HepG2 (cell line): Measurements from ENCODE around the gene CBX2. TPM values are rescaled to one million over a fixed set of nuclear protein-coding genes. Genes with fewer than 3 reads are reported as not detected.

Source experiments
- HNRNPLL ChIP-seq: fragments of 200-400 bp; formaldehyde crosslinking; IDR thresholded peaks from 2 replicates; pipeline ENCODE4 v1.6.1; 2017; ENCODE audit warnings: mild to moderate bottlenecking, low read depth, low read length; ENCODE audit not compliant: poor library complexity, severe bottlenecking
- JUND ChIP-seq: sonication (generic); formaldehyde crosslinking; IDR thresholded peaks from 2 replicates; pipeline ENCODE4 v1.8.0; 2022; ENCODE audit warnings: mild to moderate bottlenecking, missing genetic modification reagents
- KDM4B ChIP-seq: sonication (generic); formaldehyde crosslinking; IDR thresholded peaks from 2 replicates; pipeline ENCODE4 v1.4.0; 2020; ENCODE audit warnings: missing genetic modification reagents
- MAFF ChIP-seq: IDR thresholded peaks from 2 replicates; pipeline ENCODE4 v1.6.1; 2011; ENCODE audit warnings: low read depth, low read length, improper control_type of control experiment
- MIER2 ChIP-seq: IDR thresholded peaks from 2 replicates; pipeline ENCODE4 v1.6.1; 2016; ENCODE audit warnings: missing biosample characterization, missing genetic modification reagents
- NCOA2 ChIP-seq: sonication (generic); formaldehyde crosslinking; IDR thresholded peaks from 2 replicates; pipeline ENCODE4 v1.8.0; 2022; ENCODE audit warnings: inconsistent platforms
- NFYC ChIP-seq: IDR thresholded peaks from 2 replicates; pipeline ENCODE4 v1.6.1; 2016; ENCODE audit warnings: missing genetic modification reagents, missing compliant biosample characterization
- POLR2G ChIP-seq: fragments of 200-400 bp; formaldehyde crosslinking; IDR thresholded peaks from 2 replicates; pipeline ENCODE4 v1.6.1; 2018; ENCODE audit warnings: mild to moderate bottlenecking, low read depth, low read length, moderate library complexity
- RFX1 ChIP-seq: fragments of 450-650 bp; IDR thresholded peaks from 2 replicates; pipeline ENCODE4 v1.6.1; 2017
- SRSF9 ChIP-seq: fragments of 200-400 bp; formaldehyde crosslinking; IDR thresholded peaks from 2 replicates; pipeline ENCODE4 v1.6.1; 2018; ENCODE audit warnings: borderline replicate concordance, mild to moderate bottlenecking, low read depth, low read length; ENCODE audit not compliant: insufficient read depth, poor library complexity, severe bottlenecking
- TBX2 ChIP-seq: sonication (generic); formaldehyde crosslinking; IDR thresholded peaks from 2 replicates; pipeline ENCODE4 v1.5.0; 2020; ENCODE audit warnings: missing genetic modification reagents, mild to moderate bottlenecking, borderline replicate concordance
- TCF7L2 ChIP-seq: IDR thresholded peaks from 2 replicates; pipeline ENCODE4 v1.6.1; 2011; ENCODE audit warnings: mild to moderate bottlenecking, low read depth, low read length, moderate library complexity
- ZNF350 ChIP-seq: sonication (generic); formaldehyde crosslinking; IDR thresholded peaks from 2 replicates; pipeline ENCODE4 v1.4.0; 2020; ENCODE audit warnings: mild to moderate bottlenecking, low read depth, missing genetic modification reagents, borderline replicate concordance
- ZNF572 ChIP-seq: sonication (generic); formaldehyde crosslinking; IDR thresholded peaks from 2 replicates; pipeline ENCODE4 v1.5.1; 2020; ENCODE audit warnings: mild to moderate bottlenecking, missing genetic modification reagents
- ZNF652 ChIP-seq: IDR thresholded peaks from 2 replicates; pipeline ENCODE4 v1.6.1; 2016; ENCODE audit warnings: low read depth, borderline replicate concordance
- ZNF782 ChIP-seq: sonication (generic); formaldehyde crosslinking; IDR thresholded peaks from 2 replicates; pipeline ENCODE4 v1.4.0; 2020; ENCODE audit warnings: missing genetic modification reagents, mild to moderate bottlenecking, borderline replicate concordance
- polyA plus RNA-seq, 8 experiments: library from polyadenylated mRNA; depleted of rRNA in 3 of 8; stranded (reverse) in 7 of 8; unstranded in 1 of 8; fragments of >200 nt; fragmentation: Illumina TruSeq in 4 of 8; extraction: Trizol in 4 of 8; gene quantifications; 2 replicates each; pipeline versions ENCODE4 v1.2.1 to v1.2.3, GENCODE V29; 2011 to 2016; ENCODE audit warnings: low read depth in 4 of 8, missing spikeins in 1 of 8, mixed read lengths in 1 of 8; ENCODE audit not compliant: insufficient read depth in 1 of 8
- total RNA-seq, 5 experiments: library from RNA; depleted of rRNA; stranded (reverse); fragments of >200 nt; fragmentation: Illumina TruSeq; extraction: Trizol; gene quantifications; 2 replicates each; pipeline ENCODE4 v1.2.3, GENCODE V29; 2016; ENCODE audit warnings: low read depth in 1 of 5
- TF ChIP-seq, protein P1 (sequence below): sonication (generic); formaldehyde crosslinking; IDR thresholded peaks from 2 replicates; pipeline ENCODE4 v1.4.0; 2020; ENCODE audit warnings: missing genetic modification reagents, borderline replicate concordance
- TF ChIP-seq, protein P2 (sequence below): IDR thresholded peaks from 2 replicates; pipeline ENCODE4 v1.6.1; 2016; ENCODE audit warnings: control low read depth
- TF ChIP-seq, protein P3 (sequence below): sonication (generic); formaldehyde crosslinking; IDR thresholded peaks from 2 replicates; pipeline ENCODE4 v1.4.0; 2020; ENCODE audit warnings: missing genetic modification reagents
- TF ChIP-seq, protein P4 (sequence below): sonication (generic); formaldehyde crosslinking; IDR thresholded peaks from 2 replicates; pipeline ENCODE4 v1.5.1; 2020; ENCODE audit warnings: missing genetic modification reagents, mild to moderate bottlenecking, borderline replicate concordance

Gene CBX2
- total and polyA plus RNA-seq, 2 of the 13 experiments (the other 11 are each of a cell fraction or from before 2014, with no cell fraction given), result 14.5 to 31.1 TPM

DNA sequence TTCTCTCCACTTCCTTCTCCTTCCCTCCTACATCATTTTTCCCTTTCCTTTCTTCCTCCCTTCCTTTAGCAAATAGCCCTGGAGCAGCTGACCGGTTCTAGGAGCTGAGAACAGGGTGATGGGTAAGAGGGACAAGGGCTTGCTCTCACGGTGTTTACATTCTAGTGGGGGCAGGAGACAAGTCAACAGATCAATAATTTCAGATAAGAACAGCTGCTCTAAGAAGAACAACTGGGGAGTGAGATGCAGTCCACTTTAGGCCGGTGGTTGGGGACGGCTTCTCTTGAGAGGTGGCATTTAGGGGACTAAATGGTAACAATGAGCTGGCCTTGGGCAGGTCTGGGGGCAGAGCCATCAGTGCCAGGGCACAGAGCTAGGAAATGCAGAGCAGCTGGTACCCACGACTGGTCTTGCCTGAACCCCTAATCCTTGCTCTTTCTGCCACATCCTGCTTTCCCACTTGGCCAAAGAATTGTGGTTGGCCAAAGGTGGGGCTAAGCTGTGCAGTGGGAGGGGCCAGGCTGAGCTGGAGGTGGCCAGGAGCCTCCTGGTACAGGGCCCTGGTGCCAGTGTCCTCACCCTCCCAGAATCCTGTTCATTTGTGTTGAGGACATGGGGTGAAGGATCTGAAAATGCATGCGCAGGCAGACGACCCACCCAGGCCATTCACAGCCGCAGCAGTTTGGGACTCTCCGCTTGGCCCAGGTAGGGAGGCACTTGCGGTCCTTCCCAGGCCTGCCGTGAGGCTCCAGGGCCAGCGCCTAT is 43.6 kb downstream of the CBX2 start (continued):
- TF ChIP-seq, protein P1, sequence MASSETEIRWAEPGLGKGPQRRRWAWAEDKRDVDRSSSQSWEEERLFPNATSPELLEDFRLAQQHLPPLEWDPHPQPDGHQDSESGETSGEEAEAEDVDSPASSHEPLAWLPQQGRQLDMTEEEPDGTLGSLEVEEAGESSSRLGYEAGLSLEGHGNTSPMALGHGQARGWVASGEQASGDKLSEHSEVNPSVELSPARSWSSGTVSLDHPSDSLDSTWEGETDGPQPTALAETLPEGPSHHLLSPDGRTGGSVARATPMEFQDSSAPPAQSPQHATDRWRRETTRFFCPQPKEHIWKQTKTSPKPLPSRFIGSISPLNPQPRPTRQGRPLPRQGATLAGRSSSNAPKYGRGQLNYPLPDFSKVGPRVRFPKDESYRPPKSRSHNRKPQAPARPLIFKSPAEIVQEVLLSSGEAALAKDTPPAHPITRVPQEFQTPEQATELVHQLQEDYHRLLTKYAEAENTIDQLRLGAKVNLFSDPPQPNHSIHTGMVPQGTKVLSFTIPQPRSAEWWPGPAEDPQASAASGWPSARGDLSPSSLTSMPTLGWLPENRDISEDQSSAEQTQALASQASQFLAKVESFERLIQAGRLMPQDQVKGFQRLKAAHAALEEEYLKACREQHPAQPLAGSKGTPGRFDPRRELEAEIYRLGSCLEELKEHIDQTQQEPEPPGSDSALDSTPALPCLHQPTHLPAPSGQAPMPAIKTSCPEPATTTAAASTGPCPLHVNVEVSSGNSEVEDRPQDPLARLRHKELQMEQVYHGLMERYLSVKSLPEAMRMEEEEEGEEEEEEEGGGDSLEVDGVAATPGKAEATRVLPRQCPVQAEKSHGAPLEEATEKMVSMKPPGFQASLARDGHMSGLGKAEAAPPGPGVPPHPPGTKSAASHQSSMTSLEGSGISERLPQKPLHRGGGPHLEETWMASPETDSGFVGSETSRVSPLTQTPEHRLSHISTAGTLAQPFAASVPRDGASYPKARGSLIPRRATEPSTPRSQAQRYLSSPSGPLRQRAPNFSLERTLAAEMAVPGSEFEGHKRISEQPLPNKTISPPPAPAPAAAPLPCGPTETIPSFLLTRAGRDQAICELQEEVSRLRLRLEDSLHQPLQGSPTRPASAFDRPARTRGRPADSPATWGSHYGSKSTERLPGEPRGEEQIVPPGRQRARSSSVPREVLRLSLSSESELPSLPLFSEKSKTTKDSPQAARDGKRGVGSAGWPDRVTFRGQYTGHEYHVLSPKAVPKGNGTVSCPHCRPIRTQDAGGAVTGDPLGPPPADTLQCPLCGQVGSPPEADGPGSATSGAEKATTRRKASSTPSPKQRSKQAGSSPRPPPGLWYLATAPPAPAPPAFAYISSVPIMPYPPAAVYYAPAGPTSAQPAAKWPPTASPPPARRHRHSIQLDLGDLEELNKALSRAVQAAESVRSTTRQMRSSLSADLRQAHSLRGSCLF (CRISPR knock-in tag), result no peak
- TF ChIP-seq NCOA2 (CRISPR knock-in tag) (peak; percentile 92), RFX1 (no peak), ZNF572 (peak; percentile 54; the same call in 1 of the 2 replicates), MIER2 (peak; percentile 79), NFYC (CRISPR knock-in tag) (no peak), JUND (CRISPR knock-in tag) (peak; percentile 60), MAFF (no peak), POLR2G (no peak), TBX2 (peak; percentile 76; the same call in 1 of the 2 replicates), HNRNPLL (no peak), ZNF350 (CRISPR knock-in tag) (no peak; the same call in 1 of the 2 replicates), ZNF782 (CRISPR knock-in tag) (no peak), ZNF652 (CRISPR knock-in tag) (peak; percentile 44; the same call in 1 of the 2 replicates), TCF7L2 (no peak), KDM4B (CRISPR knock-in tag) (peak; percentile 51; the same call in 1 of the 2 replicates), SRSF9 (no peak)
- TF ChIP-seq, protein P2, sequence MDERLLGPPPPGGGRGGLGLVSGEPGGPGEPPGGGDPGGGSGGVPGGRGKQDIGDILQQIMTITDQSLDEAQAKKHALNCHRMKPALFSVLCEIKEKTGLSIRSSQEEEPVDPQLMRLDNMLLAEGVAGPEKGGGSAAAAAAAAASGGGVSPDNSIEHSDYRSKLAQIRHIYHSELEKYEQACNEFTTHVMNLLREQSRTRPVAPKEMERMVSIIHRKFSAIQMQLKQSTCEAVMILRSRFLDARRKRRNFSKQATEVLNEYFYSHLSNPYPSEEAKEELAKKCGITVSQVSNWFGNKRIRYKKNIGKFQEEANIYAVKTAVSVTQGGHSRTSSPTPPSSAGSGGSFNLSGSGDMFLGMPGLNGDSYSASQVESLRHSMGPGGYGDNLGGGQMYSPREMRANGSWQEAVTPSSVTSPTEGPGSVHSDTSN, result no peak; the same call in 1 of the 2 replicates
- TF ChIP-seq, protein P3, sequence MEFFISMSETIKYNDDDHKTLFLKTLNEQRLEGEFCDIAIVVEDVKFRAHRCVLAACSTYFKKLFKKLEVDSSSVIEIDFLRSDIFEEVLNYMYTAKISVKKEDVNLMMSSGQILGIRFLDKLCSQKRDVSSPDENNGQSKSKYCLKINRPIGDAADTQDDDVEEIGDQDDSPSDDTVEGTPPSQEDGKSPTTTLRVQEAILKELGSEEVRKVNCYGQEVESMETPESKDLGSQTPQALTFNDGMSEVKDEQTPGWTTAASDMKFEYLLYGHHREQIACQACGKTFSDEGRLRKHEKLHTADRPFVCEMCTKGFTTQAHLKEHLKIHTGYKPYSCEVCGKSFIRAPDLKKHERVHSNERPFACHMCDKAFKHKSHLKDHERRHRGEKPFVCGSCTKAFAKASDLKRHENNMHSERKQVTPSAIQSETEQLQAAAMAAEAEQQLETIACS (CRISPR knock-in tag), result no peak
- TF ChIP-seq, protein P4, sequence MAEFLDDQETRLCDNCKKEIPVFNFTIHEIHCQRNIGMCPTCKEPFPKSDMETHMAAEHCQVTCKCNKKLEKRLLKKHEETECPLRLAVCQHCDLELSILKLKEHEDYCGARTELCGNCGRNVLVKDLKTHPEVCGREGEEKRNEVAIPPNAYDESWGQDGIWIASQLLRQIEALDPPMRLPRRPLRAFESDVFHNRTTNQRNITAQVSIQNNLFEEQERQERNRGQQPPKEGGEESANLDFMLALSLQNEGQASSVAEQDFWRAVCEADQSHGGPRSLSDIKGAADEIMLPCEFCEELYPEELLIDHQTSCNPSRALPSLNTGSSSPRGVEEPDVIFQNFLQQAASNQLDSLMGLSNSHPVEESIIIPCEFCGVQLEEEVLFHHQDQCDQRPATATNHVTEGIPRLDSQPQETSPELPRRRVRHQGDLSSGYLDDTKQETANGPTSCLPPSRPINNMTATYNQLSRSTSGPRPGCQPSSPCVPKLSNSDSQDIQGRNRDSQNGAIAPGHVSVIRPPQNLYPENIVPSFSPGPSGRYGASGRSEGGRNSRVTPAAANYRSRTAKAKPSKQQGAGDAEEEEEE (CRISPR knock-in tag), result no peak
